Ammon's horn (tissue), 1 donor: ENCODE measurements around the gene NOTO.
"Not testable (repeated sequence)": the region's sequence is repeated elsewhere in the genome, so short reads cannot be mapped to it uniquely, and the experiment has no call there.

Source experiments
- DNase-seq: peaks from one replicate; pipeline ENCODE4 v3.0.0-alpha.2; 2016; ENCODE audit warnings: low spot score

NOTO gene

DNA sequence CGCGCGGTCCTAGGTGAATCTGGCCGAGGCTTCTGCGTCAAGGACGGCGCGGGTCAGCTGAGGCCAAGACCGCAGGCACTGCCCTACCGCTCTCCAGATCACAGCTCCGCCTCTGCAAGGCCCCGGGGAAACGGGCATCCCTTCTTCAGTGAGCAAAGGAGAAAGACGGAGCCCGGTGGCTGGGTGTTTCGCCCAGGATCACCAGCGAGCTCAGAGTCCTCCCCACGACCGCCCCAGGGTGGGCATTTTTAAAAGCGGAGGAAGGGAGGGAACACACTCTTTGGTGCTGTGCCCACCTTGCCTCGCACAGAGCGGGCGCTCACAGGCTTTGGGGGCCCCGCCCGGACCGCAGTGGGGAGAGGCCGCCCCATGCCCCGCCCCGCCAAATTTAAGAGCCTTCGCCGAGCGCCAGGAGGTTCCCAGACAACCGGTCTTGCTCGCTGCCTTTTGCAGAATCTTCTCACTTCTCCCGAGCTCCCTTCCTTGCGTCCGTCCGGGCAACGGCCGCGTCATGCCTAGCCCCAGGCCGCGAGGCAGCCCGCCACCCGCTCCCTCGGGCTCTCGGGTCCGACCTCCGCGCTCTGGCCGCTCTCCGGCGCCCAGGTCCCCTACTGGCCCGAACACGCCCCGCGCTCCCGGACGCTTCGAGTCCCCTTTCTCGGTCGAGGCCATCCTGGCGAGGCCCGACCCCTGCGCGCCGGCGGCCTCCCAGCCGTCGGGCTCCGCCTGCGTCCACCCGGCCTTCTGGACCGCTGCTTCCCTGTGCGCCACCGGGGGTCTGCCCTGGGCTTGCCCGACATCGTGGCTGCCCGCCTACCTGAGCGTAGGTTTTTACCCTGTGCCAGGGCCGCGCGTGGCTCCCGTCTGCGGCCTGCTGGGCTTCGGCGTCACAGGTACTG is at the start of gene NOTO:
NOTO (plus strand) TSS at position 419 of the 899 bp plus-strand sequence; CDS start at position 512, 93 bp downstream.
- no peak for DNase-seq

GRCh38 chr2:73156539-73157124 is 45.7 kb upstream of the NOTO start:
- peak; percentile 75 for DNase-seq

DNA sequence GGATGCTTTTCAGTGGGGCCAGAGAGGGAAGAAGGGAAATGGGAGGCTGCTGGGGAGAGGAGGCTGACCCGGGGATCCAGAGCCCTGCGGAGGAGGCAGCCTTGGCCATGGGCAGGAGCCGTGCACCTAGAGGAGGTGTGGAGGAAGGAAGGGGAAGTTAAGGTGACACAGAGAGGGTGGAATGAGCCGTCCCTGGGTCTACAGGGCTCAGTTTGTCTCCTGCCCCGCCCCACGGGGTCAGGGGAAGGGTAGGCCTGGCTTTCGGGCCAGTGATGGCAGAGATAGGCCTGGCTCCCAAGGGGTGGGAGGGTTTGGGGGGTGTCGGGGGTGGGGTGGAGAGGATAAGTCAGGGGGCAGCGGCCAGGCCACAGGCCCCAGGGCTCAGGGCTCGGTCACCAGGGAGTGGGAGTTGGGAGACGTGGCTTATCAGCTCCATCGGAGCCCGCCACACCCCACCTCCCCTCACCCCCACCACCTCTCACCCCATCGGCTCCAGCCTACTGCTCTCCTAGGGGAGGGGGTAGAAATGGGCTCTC is 39.5 kb upstream of the NOTO start:
- DNase-seq: no peak

DNA sequence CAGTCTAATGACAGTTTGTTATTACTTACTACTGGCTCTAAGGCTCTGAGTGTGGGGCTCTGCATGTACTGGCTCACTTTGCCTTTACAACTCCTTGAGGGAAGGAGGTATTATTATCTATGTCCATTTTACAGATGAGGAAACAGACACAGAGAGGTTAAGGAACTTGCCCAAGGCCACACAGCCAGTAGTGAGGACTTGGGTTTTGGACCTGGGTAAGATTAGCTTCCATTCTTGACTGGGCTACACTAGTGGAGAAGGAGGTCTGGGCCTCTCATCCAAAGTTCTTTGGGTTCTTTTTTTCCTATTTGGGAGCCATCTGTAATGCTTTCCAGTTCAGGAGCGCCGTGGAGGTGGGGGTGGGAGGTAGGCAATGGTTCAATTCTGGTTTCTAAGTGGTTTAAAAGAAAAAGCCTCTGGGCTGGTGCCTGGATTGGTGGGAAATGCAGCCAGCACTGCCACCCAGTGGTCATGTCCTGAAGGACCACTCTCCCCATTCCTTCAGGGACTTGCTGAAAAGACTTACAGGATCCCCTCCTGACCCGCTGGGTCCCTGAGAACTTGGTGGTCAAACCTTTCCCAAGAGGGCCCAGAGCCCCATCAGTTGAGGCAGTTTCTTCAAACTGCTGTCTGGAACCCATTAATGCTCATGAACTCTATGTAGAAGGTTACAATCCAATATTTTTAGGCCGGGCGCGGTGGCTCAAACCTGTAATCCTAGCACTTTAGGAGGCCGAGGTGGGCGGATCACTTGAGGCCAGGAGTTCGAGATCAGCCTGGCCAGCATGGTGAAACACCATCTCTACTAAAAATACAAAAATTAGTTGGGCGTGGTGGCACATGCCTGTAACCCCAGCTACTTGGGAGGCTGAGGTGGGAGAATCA is 38.6 kb upstream of the NOTO start:
- peak; percentile 86 for DNase-seq

DNA sequence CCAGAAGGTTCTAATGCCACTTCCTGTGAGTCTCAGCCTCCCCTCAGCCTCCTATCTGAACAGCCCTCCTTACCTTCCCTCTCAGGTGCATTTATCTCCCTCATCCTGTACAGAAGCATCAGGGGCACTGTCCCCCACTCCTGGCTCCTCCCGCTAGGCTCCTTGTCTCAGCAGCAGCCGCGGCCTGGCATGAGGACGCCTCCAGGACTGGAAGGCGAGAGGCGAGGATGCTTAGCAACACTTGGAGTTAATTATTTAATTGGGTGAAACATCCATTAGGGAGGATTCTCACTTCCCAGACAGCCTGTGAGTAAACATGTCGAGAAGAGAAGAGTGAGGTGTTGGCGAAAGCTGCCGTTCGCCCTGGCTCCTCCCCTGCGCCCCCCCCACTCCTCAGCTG is 36.4 kb upstream of the NOTO start:
- not testable (repeated sequence) for DNase-seq

- not testable (repeated sequence) for DNase-seq
Measured at GRCh38 chr2:73166813-73167212, 35.6 kb upstream of the NOTO start.

GRCh38 chr2:73168348-73168747 is 34.0 kb upstream of the NOTO start:
- not testable (repeated sequence) for DNase-seq

DNA sequence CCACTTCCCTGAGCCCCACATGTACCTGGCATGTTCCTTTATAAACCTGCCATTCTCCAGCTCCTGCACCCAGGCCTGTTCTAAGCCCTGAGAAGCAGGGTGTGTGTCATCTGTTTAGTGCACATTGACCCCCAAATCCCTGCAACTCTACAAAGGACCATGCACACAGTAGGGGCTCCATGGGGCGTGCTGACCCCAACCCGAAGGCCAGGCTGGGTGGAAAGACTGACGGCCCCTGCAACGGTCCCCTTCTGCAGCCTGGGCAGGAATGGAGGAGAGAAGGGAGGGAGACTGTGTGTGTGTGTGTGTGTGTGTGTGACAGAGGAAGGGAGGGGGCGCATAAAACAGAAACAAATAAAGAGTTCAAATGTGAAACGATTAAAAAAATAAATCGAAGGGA is 32.0 kb upstream of the NOTO start:
- not testable (repeated sequence) for DNase-seq

DNA sequence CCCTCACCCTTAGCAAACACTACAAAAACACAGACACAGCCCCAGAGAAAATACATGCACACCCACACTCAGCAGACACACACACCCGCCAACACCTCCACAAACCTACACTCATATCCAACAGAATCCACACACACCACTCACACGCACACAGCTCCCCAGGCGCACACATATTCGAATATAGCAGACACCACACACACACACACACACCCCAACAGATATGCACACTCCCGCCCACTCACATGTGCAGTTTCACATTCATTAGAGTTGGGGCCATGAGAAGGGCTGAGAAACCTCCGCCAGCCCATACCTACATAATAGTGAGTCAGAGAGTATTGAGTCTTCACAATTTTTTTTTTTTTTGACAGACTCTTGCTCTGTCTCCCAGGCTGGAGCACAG is 29.4 kb upstream of the NOTO start:
- DNase-seq: no peak

- DNase-seq: no peak
Measured at GRCh38 chr2:73173781-73174180, 28.6 kb upstream of the NOTO start.

DNA sequence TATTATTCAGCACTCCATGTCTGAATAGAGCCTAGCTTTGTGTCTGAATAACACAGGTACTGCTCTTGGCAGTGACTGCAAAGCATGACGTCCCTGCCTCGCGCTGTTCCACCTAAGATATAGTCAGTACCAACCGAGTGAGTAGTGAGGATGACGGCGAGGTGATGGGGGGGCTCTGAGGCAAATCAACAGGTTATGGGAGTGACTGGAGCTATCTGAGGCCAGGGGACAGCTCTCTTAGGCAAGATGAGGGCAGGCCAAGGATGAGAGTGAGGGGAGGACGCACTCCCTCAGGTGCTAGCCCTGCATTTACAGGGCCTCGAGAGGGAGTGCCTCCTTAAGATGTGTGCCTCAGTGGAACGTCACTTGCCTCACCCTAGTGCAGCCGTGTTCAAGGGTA is 28.1 kb upstream of the NOTO start:
- DNase-seq: no peak

GRCh38 chr2:73174941-73175662 is 27.3 kb upstream of the NOTO start:
- DNase-seq: no peak

DNA sequence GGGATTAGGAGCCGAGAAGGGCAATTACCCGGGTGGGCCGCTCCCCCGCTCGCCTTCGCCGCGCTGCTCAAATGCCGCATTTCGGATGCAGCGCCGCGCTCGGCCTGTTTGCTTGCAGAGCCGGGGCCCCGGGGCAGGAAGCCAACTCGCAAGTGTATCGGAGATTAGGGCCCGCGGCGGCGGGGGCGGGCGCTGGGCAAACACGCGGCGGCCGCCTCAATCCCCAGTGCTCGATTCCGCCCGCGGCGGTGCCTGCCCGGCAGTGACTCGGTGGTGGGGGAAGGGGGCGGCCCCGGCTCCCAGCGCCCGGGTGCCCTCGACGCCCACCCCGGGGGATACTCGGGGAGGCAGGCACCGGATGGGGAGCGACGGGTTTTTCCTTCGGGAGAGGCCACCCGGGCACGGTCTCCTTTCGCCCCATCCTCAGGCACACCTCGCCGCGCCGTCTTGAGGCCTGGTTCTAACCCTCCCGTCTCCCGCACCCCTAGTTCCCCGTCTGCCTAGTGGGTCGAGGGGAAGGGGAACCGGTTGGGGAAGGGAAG is 26.6 kb upstream of the NOTO start:
- DNase-seq: peak; percentile 48

DNA sequence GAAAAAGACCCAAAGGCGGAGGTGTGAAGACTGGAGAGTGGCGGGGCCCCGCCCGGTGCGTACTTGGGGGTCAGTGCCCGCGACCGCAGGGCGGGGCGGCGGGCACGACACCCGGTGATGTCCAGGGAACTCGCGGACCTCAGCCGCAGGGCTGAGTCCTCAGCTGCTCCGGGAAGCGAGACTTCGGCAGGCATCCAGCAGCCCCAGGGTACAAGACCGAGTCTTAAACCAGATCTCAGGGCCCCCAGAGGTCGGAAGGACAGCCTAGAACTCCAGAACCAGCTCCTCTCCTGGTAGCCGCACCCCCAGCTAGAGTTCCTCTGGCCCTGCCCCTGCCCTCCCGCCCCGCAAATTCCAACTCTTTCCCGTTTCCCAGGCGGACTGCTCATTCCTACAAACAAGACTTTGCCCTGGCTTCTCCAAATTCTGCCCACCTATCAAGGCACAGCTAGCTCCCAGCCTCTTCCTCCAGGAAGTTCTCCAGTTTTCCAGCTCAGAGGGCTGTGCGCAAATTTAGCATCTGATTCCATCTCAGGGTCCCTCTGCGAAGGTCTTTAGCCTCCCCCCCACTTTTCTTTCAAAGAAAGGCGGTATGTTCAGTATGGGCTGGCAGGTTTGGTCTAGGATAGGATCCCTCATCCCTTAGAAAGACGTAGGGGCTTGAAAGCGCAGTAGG is 26.0 kb upstream of the NOTO start:
- no peak for DNase-seq

- DNase-seq: peak; percentile 91
Measured at GRCh38 chr2:73176881-73177644, 25.3 kb upstream of the NOTO start.

DNA sequence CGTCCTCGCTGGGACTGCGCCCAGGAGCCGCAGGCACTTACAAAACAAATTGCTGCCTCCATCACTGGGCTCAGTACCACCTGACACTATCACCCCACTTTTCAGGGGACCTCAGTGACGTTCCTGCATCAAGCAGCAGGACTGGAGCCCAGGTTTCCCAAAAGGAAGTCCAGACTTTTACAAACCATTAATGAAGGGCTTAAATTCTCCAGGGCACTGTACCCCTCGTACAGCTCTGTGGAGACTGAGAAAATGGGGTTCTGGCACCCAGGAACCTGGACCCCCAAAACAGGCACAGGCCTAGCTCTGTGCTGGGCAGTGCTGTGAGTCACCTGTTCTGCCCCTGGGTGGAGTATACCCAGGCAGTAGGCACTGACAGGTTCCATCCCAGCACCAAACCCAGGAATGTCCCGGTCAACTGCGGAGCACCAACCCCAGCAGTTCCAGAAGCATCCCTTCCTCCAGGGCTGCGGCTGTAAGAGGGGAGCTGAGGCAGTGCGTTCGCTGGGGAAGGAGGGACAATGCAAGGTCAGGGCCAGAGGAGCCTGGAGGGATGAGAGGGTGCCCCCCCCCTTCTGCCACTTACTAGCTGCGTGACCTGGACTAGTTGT is 24.6 kb upstream of the NOTO start:
- no peak for DNase-seq

DNA sequence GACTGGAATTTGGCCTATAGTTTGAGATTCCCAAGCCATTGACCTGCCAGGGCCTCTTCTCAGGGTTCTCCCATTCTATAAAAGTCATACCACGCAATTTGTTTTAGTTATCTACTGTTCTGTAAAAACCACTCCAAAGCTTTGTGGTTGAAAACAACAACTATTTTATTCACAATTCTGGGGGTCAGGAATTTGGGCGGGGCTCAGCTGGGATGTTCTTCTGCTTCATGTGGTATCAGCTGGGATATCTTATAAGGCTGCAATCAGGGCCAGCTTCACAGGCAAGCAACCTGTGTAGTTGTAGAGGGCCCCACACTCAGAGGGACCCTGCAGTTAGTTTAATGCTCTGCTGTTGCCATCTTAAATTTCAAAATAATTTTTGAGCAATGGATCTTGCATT is 16.4 kb upstream of the NOTO start:
- no peak for DNase-seq

- DNase-seq: no peak
Measured at GRCh38 chr2:73187549-73187948, 14.8 kb upstream of the NOTO start.

DNA sequence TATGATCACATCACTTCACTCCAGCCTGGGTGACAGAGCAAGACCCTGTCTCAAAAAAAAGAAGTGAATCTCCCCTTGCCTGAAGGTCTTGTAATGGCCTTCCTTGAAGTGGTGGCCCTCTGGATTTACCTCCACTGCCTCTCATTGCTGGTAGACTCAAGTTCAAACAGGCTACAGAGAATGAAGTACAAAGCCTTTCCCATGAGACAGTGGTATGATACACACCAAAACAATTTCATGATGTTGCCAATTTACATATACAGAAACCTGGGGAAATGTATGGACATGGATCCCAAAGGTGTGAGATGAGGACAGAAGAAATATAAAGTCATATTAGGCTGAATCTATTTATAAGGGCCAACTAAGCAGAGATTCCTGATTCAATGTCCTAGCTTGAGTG is 4.8 kb upstream of the NOTO start:
- no peak for DNase-seq
